Spinal cord (tissue), 4 donors: ENCODE measurements around the gene SPO11. TPM values are rescaled to one million over a fixed set of nuclear protein-coding genes. Genes with fewer than 3 reads are reported as not detected.

Source experiments
- polyA plus RNA-seq, 2 donors: library from polyadenylated mRNA; unstranded; fragments of 120-200 nt; gene quantifications; one replicate each; pipeline ENCODE4 v1.2.1, GENCODE V29; 2013; ENCODE audit not compliant: insufficient read length in 2 of 2
- small RNA-seq: library from RNA; depleted of rRNA; stranded (forward); fragments of <200 nt; gene quantifications from one replicate; pipeline ENCODE3, GENCODE V24; 2014; ENCODE audit warnings: low replicate concordance
- total RNA-seq, 2 donors: library from RNA; depleted of rRNA in 1 of 2; stranded (reverse); fragments of 120-200 nt in 1 of 2; fragments of >200 nt in 1 of 2; gene quantifications; one replicate each; pipeline versions ENCODE4 v1.2.3 to v1.2.4, GENCODE V29; 2013 to 2014

Gene SPO11
- total and polyA plus RNA-seq, 4 donors, result not detected

Small RNA genes within 50 kb of the gene (small RNA-seq; reads per million reads assigned to genes)
- gene MIR4325 (not detected), gene RF00019 (not detected), gene RPL39P39 (not detected)

Other genes starting within 250 kb of the SPO11 start
- 10 to 100 TPM; 25.4 to 47.3 TPM for gene BMP7, start 63.2 kb upstream of the SPO11 start, total RNA-seq
- 10 to 100 TPM; 62.0 to 67.9 TPM for gene BMP7, start 63.2 kb upstream of the SPO11 start, polyA plus RNA-seq
- gene RAE1, start 21.5 kb downstream of the SPO11 start, total RNA-seq, result 10 to 100 TPM; 31.6 to 32.2 TPM
- 10 to 100 TPM; 46.4 to 49.5 TPM for gene RAE1, start 21.5 kb downstream of the SPO11 start, polyA plus RNA-seq
- 10 to 100 TPM; 12.7 to 25.0 TPM for gene RBM38, start 61.6 kb downstream of the SPO11 start, total RNA-seq
- 10 to 100 TPM; 18.1 to 18.3 TPM for gene RBM38, start 61.6 kb downstream of the SPO11 start, polyA plus RNA-seq
- gene CTCFL, start 195.3 kb downstream of the SPO11 start, total RNA-seq, result under 1 TPM; 0.20 to 0.28 TPM
- gene CTCFL, start 195.3 kb downstream of the SPO11 start, polyA plus RNA-seq, result under 1 TPM; 0.24 to 0.27 TPM
- under 1 TPM; 0.50 to 0.66 TPM for gene PCK1, start 231.3 kb downstream of the SPO11 start, total RNA-seq
- gene PCK1, start 231.3 kb downstream of the SPO11 start, polyA plus RNA-seq, result under 1 TPM; 0.30 to 0.90 TPM